Neural cell (in vitro differentiated cells): ENCODE results near the gene ZNF17. TPM values are rescaled to one million over a fixed set of nuclear protein-coding genes. Genes with fewer than 3 reads are reported as not detected.

ENCODE experiments used
- H2AFZ ChIP-seq: fragments of 200-600, 300-800 bp; sonication (generic), shearing (Covaris generic); 2 replicates; pipeline ENCODE4 v1.6.0; 2014; ENCODE audit warnings: low read depth, mild to moderate bottlenecking, antibody characterized with exemption, low read length, moderate library complexity
- H3F3A ChIP-seq: fragments of 200-600 bp; shearing (Covaris generic); 2 replicates; pipeline ENCODE4 v1.6.1; 2016; ENCODE audit warnings: mild to moderate bottlenecking, moderate library complexity, mixed read lengths, antibody characterized with exemption, low read length; ENCODE audit not compliant: insufficient read depth, poor library complexity, severe bottlenecking
- H3K27ac ChIP-seq: fragments of 200-600, 300-800 bp; sonication (generic), shearing (Covaris generic); 2 replicates; pipeline ENCODE4 v1.5.1; 2014; ENCODE audit warnings: mild to moderate bottlenecking, low read length, moderate library complexity
- H3K27me3 ChIP-seq: fragments of 300-800, 200-600 bp; sonication (generic), shearing (Covaris generic); 2 replicates; pipeline ENCODE4 v1.6.0; 2014; ENCODE audit warnings: mild to moderate bottlenecking, low read depth, low read length, moderate library complexity; ENCODE audit not compliant: insufficient read depth
- H3K36me3 ChIP-seq: fragments of 300-800, 200-600 bp; sonication (generic), shearing (Covaris generic); 2 replicates; pipeline ENCODE4 v1.5.1; 2014; ENCODE audit warnings: mild to moderate bottlenecking, antibody characterized with exemption, low read length, moderate library complexity; ENCODE audit not compliant: insufficient read depth
- H3K4me2 ChIP-seq: fragments of 300-800, 200-600 bp; sonication (generic), shearing (Covaris generic); 2 replicates; pipeline ENCODE4 v1.6.0; 2014; ENCODE audit warnings: mild to moderate bottlenecking, low read length
- H3K4me3 ChIP-seq: fragments of 300-800, 200-600 bp; sonication (generic), shearing (Covaris generic); 2 replicates; pipeline ENCODE4 v1.5.1; 2014; ENCODE audit warnings: mild to moderate bottlenecking, low read length, moderate library complexity
- H3K79me2 ChIP-seq: fragments of 200-600 bp; shearing (Covaris generic); replicated peaks from 2 replicates; pipeline ENCODE4 v1.6.0; 2014; ENCODE audit warnings: mild to moderate bottlenecking, low read length, moderate library complexity; ENCODE audit not compliant: insufficient read depth
- H3K9ac ChIP-seq: fragments of 300-800, 200-600 bp; sonication (generic), shearing (Covaris generic); 2 replicates; pipeline ENCODE4 v1.6.1; 2016; ENCODE audit warnings: mild to moderate bottlenecking, low read length, mixed read lengths
- H3K9me2 ChIP-seq: fragments of 200-600 bp; shearing (Covaris generic); 2 replicates; pipeline ENCODE4 v1.6.1; 2016; ENCODE audit warnings: mild to moderate bottlenecking, low read length, mixed read lengths; ENCODE audit not compliant: insufficient read depth
- H3K9me3 ChIP-seq: fragments of 200-600, 300-800 bp; sonication (generic), shearing (Covaris generic); 2 replicates; pipeline ENCODE4 v1.6.1; 2016; ENCODE audit warnings: mild to moderate bottlenecking, mixed run types, low read length, moderate library complexity, mixed read lengths
- H4K20me1 ChIP-seq: fragments of 200-600 bp; shearing (Covaris generic); 2 replicates; pipeline ENCODE4 v1.6.1; 2016; ENCODE audit warnings: mild to moderate bottlenecking, mixed run types; ENCODE audit not compliant: insufficient read depth
- EP300 ChIP-seq: fragments of 450-650 bp; conservative IDR thresholded peaks from 2 replicates; pipeline ENCODE4 v1.6.1; 2014; ENCODE audit warnings: antibody characterized with exemption, mild to moderate bottlenecking, moderate library complexity; ENCODE audit not compliant: poor library complexity, severe bottlenecking
- MXI1 ChIP-seq: fragments of 450-650 bp; conservative IDR thresholded peaks from 2 replicates; pipeline ENCODE4 v1.6.1; 2014; ENCODE audit warnings: antibody characterized with exemption, mild to moderate bottlenecking; ENCODE audit not compliant: poor library complexity, severe bottlenecking
- POLR2AphosphoS5 ChIP-seq: IDR thresholded peaks from 2 replicates; pipeline ENCODE4 v1.6.1; 2012
- RAD21 ChIP-seq: fragments of 450-650 bp; conservative IDR thresholded peaks from 2 replicates; pipeline ENCODE4 v1.6.1; 2014; ENCODE audit warnings: antibody characterized with exemption, mild to moderate bottlenecking, moderate library complexity
- SMC3 ChIP-seq: fragments of 450-650 bp; conservative IDR thresholded peaks from 2 replicates; pipeline ENCODE4 v1.6.1; 2014; ENCODE audit warnings: antibody characterized with exemption, mild to moderate bottlenecking, moderate library complexity; ENCODE audit not compliant: poor library complexity
- TAF1 ChIP-seq: IDR thresholded peaks from 2 replicates; pipeline ENCODE4 v1.6.1; 2012; ENCODE audit warnings: low read depth
- polyA plus RNA-seq: library from polyadenylated mRNA; depleted of rRNA; stranded (reverse); fragments of >200 nt; gene quantifications from 2 replicates; pipeline ENCODE4 v1.2.3, GENCODE V29; 2014
- TF ChIP-seq, protein P1 (sequence below): fragments of 450-650 bp; IDR thresholded peaks from 2 replicates; pipeline ENCODE4 v1.5.1; 2014; ENCODE audit warnings: antibody characterized with exemption, mild to moderate bottlenecking, moderate library complexity; ENCODE audit not compliant: poor library complexity, severe bottlenecking
- TF ChIP-seq, protein P2 (sequence below): IDR thresholded peaks from 2 replicates; pipeline ENCODE4 v1.6.1; 2012; ENCODE audit warnings: borderline replicate concordance

The ZNF17 gene
- polyA plus RNA-seq, 1 donor from 2014 or later: 26.3 TPM

DNA sequence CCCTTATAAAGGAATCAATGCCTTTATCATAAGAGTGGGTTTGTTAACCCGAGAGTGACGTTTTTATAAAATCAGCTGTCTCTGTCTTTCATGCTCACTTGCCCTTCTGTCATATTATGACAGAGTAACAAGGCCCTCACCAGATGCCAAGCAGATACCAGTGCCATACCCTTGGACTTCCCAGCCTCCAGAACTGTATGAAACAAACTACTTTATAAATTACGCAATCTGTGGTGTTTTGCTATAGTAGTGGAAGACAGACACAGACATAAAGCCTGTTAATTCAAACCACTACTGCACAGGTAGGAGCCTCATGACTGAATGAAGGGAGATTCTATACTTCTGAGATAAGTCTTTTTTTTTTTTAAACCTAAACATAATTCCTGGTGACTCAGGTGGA, 41.3 kb downstream of the ZNF17 start:
- H2AFZ ChIP-seq: no peak overlapping the region
- H3K4me2 ChIP-seq: no peak overlapping the region
- no peak for TF ChIP-seq RAD21
- H3K79me2 ChIP-seq: no peaks in the 10 kb centered on the region
- peaks cover 4% of the 10 kb centered on the region for H3K9me3 ChIP-seq
- H3K9ac ChIP-seq: no peak overlapping the region
- H3F3A ChIP-seq: no peaks in the 10 kb centered on the region
- no peaks in the 10 kb centered on the region for H3K27me3 ChIP-seq
- H3K9me2 ChIP-seq: no peaks in the 10 kb centered on the region
- H3K36me3 ChIP-seq: peaks cover 6% of the 10 kb centered on the region
- H3K27ac ChIP-seq: no peak overlapping the region
- no peak overlapping the region for H3K4me3 ChIP-seq
- H4K20me1 ChIP-seq: no peaks in the 10 kb centered on the region

- TF ChIP-seq POLR2AphosphoS5: no peak
- TF ChIP-seq, protein P1, sequence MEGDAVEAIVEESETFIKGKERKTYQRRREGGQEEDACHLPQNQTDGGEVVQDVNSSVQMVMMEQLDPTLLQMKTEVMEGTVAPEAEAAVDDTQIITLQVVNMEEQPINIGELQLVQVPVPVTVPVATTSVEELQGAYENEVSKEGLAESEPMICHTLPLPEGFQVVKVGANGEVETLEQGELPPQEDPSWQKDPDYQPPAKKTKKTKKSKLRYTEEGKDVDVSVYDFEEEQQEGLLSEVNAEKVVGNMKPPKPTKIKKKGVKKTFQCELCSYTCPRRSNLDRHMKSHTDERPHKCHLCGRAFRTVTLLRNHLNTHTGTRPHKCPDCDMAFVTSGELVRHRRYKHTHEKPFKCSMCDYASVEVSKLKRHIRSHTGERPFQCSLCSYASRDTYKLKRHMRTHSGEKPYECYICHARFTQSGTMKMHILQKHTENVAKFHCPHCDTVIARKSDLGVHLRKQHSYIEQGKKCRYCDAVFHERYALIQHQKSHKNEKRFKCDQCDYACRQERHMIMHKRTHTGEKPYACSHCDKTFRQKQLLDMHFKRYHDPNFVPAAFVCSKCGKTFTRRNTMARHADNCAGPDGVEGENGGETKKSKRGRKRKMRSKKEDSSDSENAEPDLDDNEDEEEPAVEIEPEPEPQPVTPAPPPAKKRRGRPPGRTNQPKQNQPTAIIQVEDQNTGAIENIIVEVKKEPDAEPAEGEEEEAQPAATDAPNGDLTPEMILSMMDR: peak; percentile 12
- TF ChIP-seq, protein P2, sequence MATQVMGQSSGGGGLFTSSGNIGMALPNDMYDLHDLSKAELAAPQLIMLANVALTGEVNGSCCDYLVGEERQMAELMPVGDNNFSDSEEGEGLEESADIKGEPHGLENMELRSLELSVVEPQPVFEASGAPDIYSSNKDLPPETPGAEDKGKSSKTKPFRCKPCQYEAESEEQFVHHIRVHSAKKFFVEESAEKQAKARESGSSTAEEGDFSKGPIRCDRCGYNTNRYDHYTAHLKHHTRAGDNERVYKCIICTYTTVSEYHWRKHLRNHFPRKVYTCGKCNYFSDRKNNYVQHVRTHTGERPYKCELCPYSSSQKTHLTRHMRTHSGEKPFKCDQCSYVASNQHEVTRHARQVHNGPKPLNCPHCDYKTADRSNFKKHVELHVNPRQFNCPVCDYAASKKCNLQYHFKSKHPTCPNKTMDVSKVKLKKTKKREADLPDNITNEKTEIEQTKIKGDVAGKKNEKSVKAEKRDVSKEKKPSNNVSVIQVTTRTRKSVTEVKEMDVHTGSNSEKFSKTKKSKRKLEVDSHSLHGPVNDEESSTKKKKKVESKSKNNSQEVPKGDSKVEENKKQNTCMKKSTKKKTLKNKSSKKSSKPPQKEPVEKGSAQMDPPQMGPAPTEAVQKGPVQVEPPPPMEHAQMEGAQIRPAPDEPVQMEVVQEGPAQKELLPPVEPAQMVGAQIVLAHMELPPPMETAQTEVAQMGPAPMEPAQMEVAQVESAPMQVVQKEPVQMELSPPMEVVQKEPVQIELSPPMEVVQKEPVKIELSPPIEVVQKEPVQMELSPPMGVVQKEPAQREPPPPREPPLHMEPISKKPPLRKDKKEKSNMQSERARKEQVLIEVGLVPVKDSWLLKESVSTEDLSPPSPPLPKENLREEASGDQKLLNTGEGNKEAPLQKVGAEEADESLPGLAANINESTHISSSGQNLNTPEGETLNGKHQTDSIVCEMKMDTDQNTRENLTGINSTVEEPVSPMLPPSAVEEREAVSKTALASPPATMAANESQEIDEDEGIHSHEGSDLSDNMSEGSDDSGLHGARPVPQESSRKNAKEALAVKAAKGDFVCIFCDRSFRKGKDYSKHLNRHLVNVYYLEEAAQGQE: no peak
- Histone ChIP-seq H3K27ac (no peak overlapping the region), H3K36me3 (peaks cover 22% of the 10 kb centered on the region), H3K79me2 (peaks cover 15% of the 10 kb centered on the region), H3K9me2 (no peaks in the 10 kb centered on the region), H3K9ac (no peak overlapping the region), H3K27me3 (no peaks in the 10 kb centered on the region), H3K4me3 (no peak overlapping the region), H3K4me2 (no peak overlapping the region), H3F3A (no peaks in the 10 kb centered on the region), H2AFZ (no peak overlapping the region), H3K9me3 (peaks cover 21% of the 10 kb centered on the region), H4K20me1 (no peaks in the 10 kb centered on the region)
These were observed 54.9 kb downstream of the ZNF17 start for GRCh38 chr19:57465680-57466381.

DNA sequence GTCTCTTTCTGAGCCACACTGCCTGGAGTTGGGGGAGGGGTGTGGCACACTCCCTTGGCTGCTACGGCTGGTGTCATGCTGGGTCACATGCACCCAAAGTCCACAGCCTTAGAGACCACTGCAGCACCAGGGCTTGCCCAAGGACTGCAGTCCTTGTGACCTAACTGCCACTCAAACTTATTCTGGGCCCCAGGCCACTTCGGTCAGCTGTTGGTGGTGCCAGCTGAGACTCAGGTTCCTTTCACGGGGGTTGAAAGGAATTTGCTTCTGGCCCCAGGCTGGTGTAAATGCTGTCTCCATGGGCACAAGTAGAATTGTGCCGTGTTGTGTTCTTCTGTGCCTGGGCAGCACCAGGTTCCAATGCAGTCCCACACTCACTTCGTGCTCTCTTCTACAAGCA, 55.5 kb downstream of the ZNF17 start:
- Histone ChIP-seq H3K4me3 (no peak overlapping the region), H3K9me2 (no peaks in the 10 kb centered on the region), H3K36me3 (peaks cover 29% of the 10 kb centered on the region), H3K79me2 (peaks cover 18% of the 10 kb centered on the region), H3K9me3 (peaks cover 27% of the 10 kb centered on the region), H3K27ac (no peak overlapping the region), H3F3A (no peaks in the 10 kb centered on the region), H3K9ac (no peak overlapping the region), H2AFZ (no peak overlapping the region), H3K4me2 (no peak overlapping the region), H3K27me3 (no peaks in the 10 kb centered on the region), H4K20me1 (no peaks in the 10 kb centered on the region)
- TF ChIP-seq SMC3 (no peak), TAF1 (no peak), MXI1 (no peak), EP300 (no peak)
- TF ChIP-seq, protein P1: no peak
- TF ChIP-seq, protein P2: no peak
